Measurements from ENCODE around the gene CLTCL1. TPM values are rescaled to one million over a fixed set of nuclear protein-coding genes. Genes with fewer than 3 reads are reported as not detected.
"Not testable (repeated sequence)": the region's sequence is repeated elsewhere in the genome, so short reads cannot be mapped to it uniquely, and the experiment has no call there.

The CLTCL1 gene
- total RNA-seq, 1 experiment from 2014 or later, result 7.1 TPM

GRCh38 chr22:19321757-19322156 lies 30.2 kb upstream of the CLTCL1 start:
- no peaks in the 10 kb centered on the region for H3K9me2 ChIP-seq (ENCODE audit: insufficient read depth)
- H3K27ac ChIP-seq (ENCODE audit: low read depth, low read length), result no peak overlapping the region
- no peak overlapping the region for H3K9ac ChIP-seq (ENCODE audit: low read length)
- no peak overlapping the region for H3K4me3 ChIP-seq (replicated peaks in 1 of 2; ENCODE audit: low read depth in 1 of 2, low read length in 2 of 2)
- POLR2A ChIA-PET, result no interaction called here
- no peaks in the 10 kb centered on the region for H3K36me3 ChIP-seq (ENCODE audit: control insufficient read depth in 1 of 2, insufficient read depth in 2 of 2, low read length in 2 of 2)
- no peaks in the 10 kb centered on the region for H3K4me1 ChIP-seq (ENCODE audit: control insufficient read depth in 1 of 2, insufficient read depth in 2 of 2, low read length in 2 of 2)
- H3K79me2 ChIP-seq (ENCODE audit: insufficient read depth, low read length), result no peaks in the 10 kb centered on the region
- CTCF ChIA-PET, result no interaction called here
- TF ChIP-seq JUND (IDR thresholded peaks at IDR 0.05) (no peak), YY1 (IDR thresholded peaks at IDR 0.05; ENCODE audit: extremely low read depth, insufficient replicate concordance, low read depth, low read length) (no peak), POLR2A (IDR thresholded peaks at IDR 0.05; ENCODE audit: borderline replicate concordance, extremely low read depth, insufficient read depth, insufficient read length) (no peak), ELF1 (IDR thresholded peaks at IDR 0.05; ENCODE audit: borderline replicate concordance, low read depth) (no peak)
- intact Hi-C loops (cut with micrococcal nuclease), result no loop called here
- no peak for DNase-seq (ENCODE audit: low read depth, low spot score)
- no peaks in the 10 kb centered on the region for H4K20me1 ChIP-seq (ENCODE audit: insufficient read depth)
- no TSS peak for BruUV-seq (replicated peaks)
- no peak overlapping the region for H2AFZ ChIP-seq (ENCODE audit: low read depth, low read length, poor library complexity, severe bottlenecking)
- no peaks in the 10 kb centered on the region for H3K27me3 ChIP-seq (ENCODE audit: insufficient read depth, low read length)
- no peak for ATAC-seq
- peaks cover 0 to 5% of the 10 kb centered on the region in 2 experiments; a peak in 1 of 4 replicates for H3K9me3 ChIP-seq (ENCODE audit: control insufficient read depth in 1 of 2, insufficient read depth in 1 of 2, low read depth in 1 of 2, low read length in 2 of 2)
- RAD21 ChIA-PET (ENCODE audit: low non-redundant PET in 1 of 2, low total read pairs in 2 of 2, uncharacterized antibody in 2 of 2, unreplicated experiment in 2 of 2), result no interaction called here
- no peak overlapping the region for H3K4me2 ChIP-seq (ENCODE audit: low read length)

- H3K9ac ChIP-seq (ENCODE audit: low read length); H3K4me3 ChIP-seq (replicated peaks in 1 of 2; ENCODE audit: low read depth in 1 of 2, low read length in 2 of 2); H4K20me1 ChIP-seq (ENCODE audit: insufficient read depth); CTCF ChIA-PET; BruUV-seq (replicated peaks); RAD21 ChIA-PET (ENCODE audit: low non-redundant PET in 1 of 2, low total read pairs in 2 of 2, uncharacterized antibody in 2 of 2, unreplicated experiment in 2 of 2); H3K79me2 ChIP-seq (ENCODE audit: insufficient read depth, low read length); ATAC-seq; H3K4me2 ChIP-seq (ENCODE audit: low read length); H3K4me1 ChIP-seq (ENCODE audit: control insufficient read depth in 1 of 2, insufficient read depth in 2 of 2, low read length in 2 of 2); H2AFZ ChIP-seq (ENCODE audit: low read depth, low read length, poor library complexity, severe bottlenecking); H3K27me3 ChIP-seq (ENCODE audit: insufficient read depth, low read length); POLR2A ChIA-PET; H3K27ac ChIP-seq (ENCODE audit: low read depth, low read length); H3K9me2 ChIP-seq (ENCODE audit: insufficient read depth); DNase-seq (ENCODE audit: low read depth, low spot score); H3K36me3 ChIP-seq (ENCODE audit: control insufficient read depth in 1 of 2, insufficient read depth in 2 of 2, low read length in 2 of 2); intact Hi-C loops (cut with micrococcal nuclease): not testable (repeated sequence)
- H3K9me3 ChIP-seq (ENCODE audit: control insufficient read depth in 1 of 2, insufficient read depth in 1 of 2, low read depth in 1 of 2, low read length in 2 of 2), result peaks cover 0 to 12% of the 10 kb centered on the region in 2 experiments; a peak in 1 of 4 replicates
Measured at GRCh38 chr22:19320136-19320535, 28.6 kb upstream of the CLTCL1 start.

GRCh38 chr22:19319281-19319680 lies 27.8 kb upstream of the CLTCL1 start:
- no peak for DNase-seq (ENCODE audit: low read depth, low spot score)
- Histone ChIP-seq H3K9me2 (ENCODE audit: insufficient read depth) (no peaks in the 10 kb centered on the region), H3K9me3 (ENCODE audit: control insufficient read depth in 1 of 2, insufficient read depth in 1 of 2, low read depth in 1 of 2, low read length in 2 of 2) (peaks cover 0 to 12% of the 10 kb centered on the region in 2 experiments; a peak in 1 of 4 replicates), H3K9ac (ENCODE audit: low read length) (no peak overlapping the region), H3K27me3 (ENCODE audit: insufficient read depth, low read length) (no peaks in the 10 kb centered on the region), H3K4me1 (ENCODE audit: control insufficient read depth in 1 of 2, insufficient read depth in 2 of 2, low read length in 2 of 2) (no peaks in the 10 kb centered on the region), H3K36me3 (ENCODE audit: control insufficient read depth in 1 of 2, insufficient read depth in 2 of 2, low read length in 2 of 2) (no peaks in the 10 kb centered on the region), H3K27ac (ENCODE audit: low read depth, low read length) (no peak overlapping the region), H4K20me1 (ENCODE audit: insufficient read depth) (no peaks in the 10 kb centered on the region), H3K79me2 (ENCODE audit: insufficient read depth, low read length) (no peaks in the 10 kb centered on the region), H2AFZ (ENCODE audit: low read depth, low read length, poor library complexity, severe bottlenecking) (no peak overlapping the region), H3K4me3 (replicated peaks in 1 of 2; ENCODE audit: low read depth in 1 of 2, low read length in 2 of 2) (no peak overlapping the region), H3K4me2 (ENCODE audit: low read length) (no peak overlapping the region)
- ChIA-PET CTCF (no interaction called here), RAD21 (ENCODE audit: low non-redundant PET in 1 of 2, low total read pairs in 2 of 2, uncharacterized antibody in 2 of 2, unreplicated experiment in 2 of 2) (no interaction called here), POLR2A (no interaction called here)
- ATAC-seq, result no peak
- BruUV-seq (replicated peaks), result no TSS peak
- intact Hi-C loops (cut with micrococcal nuclease), result no loop called here
- no peak for TF ChIP-seq POLR2A (IDR thresholded peaks at IDR 0.05; ENCODE audit: borderline replicate concordance, extremely low read depth, insufficient read depth, insufficient read length)
- TF ChIP-seq ATF3 (IDR thresholded peaks at IDR 0.05), result no peak
- TF ChIP-seq MAX (IDR thresholded peaks at IDR 0.05), result no peak
- TF ChIP-seq RAD21 (IDR thresholded peaks at IDR 0.05; ENCODE audit: low read depth), result no peak
- no peak for TF ChIP-seq EZH2 (IDR thresholded peaks at IDR 0.05)
- no peak for TF ChIP-seq CTCF (IDR thresholded peaks at IDR 0.05 in 2 of 3, conservative IDR thresholded peaks at IDR 0.05 in 1 of 3; ENCODE audit: borderline replicate concordance in 1 of 3, insufficient read depth in 1 of 3, low read depth in 2 of 3, low read length in 2 of 3)
- TF ChIP-seq YY1 (IDR thresholded peaks at IDR 0.05; ENCODE audit: extremely low read depth, insufficient replicate concordance, low read depth, low read length), result no peak
- no peak for TF ChIP-seq SP1 (IDR thresholded peaks at IDR 0.05; ENCODE audit: low read depth)
- TF ChIP-seq ZNF274 (IDR thresholded peaks at IDR 0.05; ENCODE audit: low read depth, low read length), result no peak
- no peak for TF ChIP-seq TCF7L2 (IDR thresholded peaks at IDR 0.05; ENCODE audit: borderline replicate concordance, extremely low read depth, insufficient read depth, insufficient read length)
- no peak for TF ChIP-seq ELF1 (IDR thresholded peaks at IDR 0.05; ENCODE audit: borderline replicate concordance, low read depth)
